Ishikawa (cell line): ENCODE data around the gene HOXA2.

Source experiments
- CEBPB ChIP-seq: IDR thresholded peaks from 2 replicates; pipeline ENCODE4 v1.6.1; 2012
- CREB1 ChIP-seq: IDR thresholded peaks from 2 replicates; pipeline ENCODE4 v1.6.1; 2012; ENCODE audit warnings: low read depth
- EGR1 ChIP-seq: IDR thresholded peaks from 2 replicates; pipeline ENCODE4 v1.6.1; 2012
- EP300 ChIP-seq: IDR thresholded peaks from 2 replicates; pipeline ENCODE4 v1.6.1; 2012; ENCODE audit warnings: borderline replicate concordance
- FOXM1 ChIP-seq: IDR thresholded peaks from 2 replicates; pipeline ENCODE4 v1.6.1; 2012; ENCODE audit warnings: low read depth, borderline replicate concordance
- NFIC ChIP-seq: IDR thresholded peaks from 2 replicates; pipeline ENCODE4 v1.6.1; 2012
- RAD21 ChIP-seq: IDR thresholded peaks from 2 replicates; pipeline ENCODE4 v1.6.1; 2012; ENCODE audit warnings: low read depth
- TAF1 ChIP-seq: IDR thresholded peaks from 2 replicates; pipeline ENCODE4 v1.6.1; 2012; ENCODE audit warnings: low read depth, mild to moderate bottlenecking
- TCF12 ChIP-seq: IDR thresholded peaks from 2 replicates; pipeline ENCODE4 v1.6.1; 2012; ENCODE audit warnings: low read depth
- TEAD4 ChIP-seq: IDR thresholded peaks from 2 replicates; pipeline ENCODE4 v1.6.1; 2012
- YY1 ChIP-seq: IDR thresholded peaks from 2 replicates; pipeline ENCODE4 v1.6.1; 2012; ENCODE audit warnings: low read depth
- ZBTB7A ChIP-seq: IDR thresholded peaks from 2 replicates; pipeline ENCODE4 v1.6.1; 2012; ENCODE audit warnings: low read depth
- TF ChIP-seq, protein P1 (sequence below): IDR thresholded peaks from 2 replicates; pipeline ENCODE4 v1.6.1; 2012
- TF ChIP-seq, protein P2 (sequence below): IDR thresholded peaks from 2 replicates; pipeline ENCODE4 v1.6.1; 2012
- TF ChIP-seq, protein P3 (sequence below): IDR thresholded peaks from 2 replicates; pipeline ENCODE4 v1.6.1; 2012; ENCODE audit warnings: low read depth, mild to moderate bottlenecking

Gene HOXA2

GRCh38 chr7:27122077-27122910, 19.8 kb upstream of the HOXA2 start:
- TF ChIP-seq TEAD4 (no peak), TCF12 (no peak), TAF1 (no peak), FOXM1 (no peak), YY1 (no peak), CEBPB (no peak), NFIC (no peak), EGR1 (no peak), CREB1 (no peak), EP300 (no peak)
- TF ChIP-seq, protein P1, sequence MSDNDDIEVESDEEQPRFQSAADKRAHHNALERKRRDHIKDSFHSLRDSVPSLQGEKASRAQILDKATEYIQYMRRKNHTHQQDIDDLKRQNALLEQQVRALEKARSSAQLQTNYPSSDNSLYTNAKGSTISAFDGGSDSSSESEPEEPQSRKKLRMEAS = no peak
- TF ChIP-seq, protein P2, sequence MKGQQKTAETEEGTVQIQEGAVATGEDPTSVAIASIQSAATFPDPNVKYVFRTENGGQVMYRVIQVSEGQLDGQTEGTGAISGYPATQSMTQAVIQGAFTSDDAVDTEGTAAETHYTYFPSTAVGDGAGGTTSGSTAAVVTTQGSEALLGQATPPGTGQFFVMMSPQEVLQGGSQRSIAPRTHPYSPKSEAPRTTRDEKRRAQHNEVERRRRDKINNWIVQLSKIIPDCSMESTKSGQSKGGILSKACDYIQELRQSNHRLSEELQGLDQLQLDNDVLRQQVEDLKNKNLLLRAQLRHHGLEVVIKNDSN = no peak

DNA sequence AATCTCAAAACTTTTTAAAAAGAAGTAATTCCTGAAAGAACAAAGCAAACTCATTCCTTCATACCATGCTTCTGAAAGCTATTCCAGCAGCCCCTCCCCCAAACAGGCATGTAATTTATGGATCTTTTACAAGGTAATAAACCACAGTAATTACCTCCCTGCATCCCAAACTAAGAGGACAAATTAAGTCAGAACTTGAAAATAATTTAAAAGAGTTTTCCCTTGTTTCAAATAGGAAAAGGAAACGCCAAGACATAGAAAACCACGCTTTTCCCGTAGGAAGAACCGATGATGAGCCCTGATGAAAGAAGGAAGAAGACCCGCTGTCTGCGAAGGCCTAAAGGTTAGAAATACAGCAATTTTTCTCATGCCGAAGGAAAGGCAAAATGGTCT, 19.2 kb upstream of the HOXA2 start:
- TF ChIP-seq CREB1 (no peak), YY1 (no peak), EP300 (no peak), TCF12 (no peak), RAD21 (no peak), FOXM1 (no peak), TAF1 (no peak), CEBPB (no peak), NFIC (no peak), EGR1 (no peak), TEAD4 (no peak), ZBTB7A (no peak)
- TF ChIP-seq, protein P2 = no peak
- TF ChIP-seq, protein P1 = no peak
- TF ChIP-seq, protein P3, sequence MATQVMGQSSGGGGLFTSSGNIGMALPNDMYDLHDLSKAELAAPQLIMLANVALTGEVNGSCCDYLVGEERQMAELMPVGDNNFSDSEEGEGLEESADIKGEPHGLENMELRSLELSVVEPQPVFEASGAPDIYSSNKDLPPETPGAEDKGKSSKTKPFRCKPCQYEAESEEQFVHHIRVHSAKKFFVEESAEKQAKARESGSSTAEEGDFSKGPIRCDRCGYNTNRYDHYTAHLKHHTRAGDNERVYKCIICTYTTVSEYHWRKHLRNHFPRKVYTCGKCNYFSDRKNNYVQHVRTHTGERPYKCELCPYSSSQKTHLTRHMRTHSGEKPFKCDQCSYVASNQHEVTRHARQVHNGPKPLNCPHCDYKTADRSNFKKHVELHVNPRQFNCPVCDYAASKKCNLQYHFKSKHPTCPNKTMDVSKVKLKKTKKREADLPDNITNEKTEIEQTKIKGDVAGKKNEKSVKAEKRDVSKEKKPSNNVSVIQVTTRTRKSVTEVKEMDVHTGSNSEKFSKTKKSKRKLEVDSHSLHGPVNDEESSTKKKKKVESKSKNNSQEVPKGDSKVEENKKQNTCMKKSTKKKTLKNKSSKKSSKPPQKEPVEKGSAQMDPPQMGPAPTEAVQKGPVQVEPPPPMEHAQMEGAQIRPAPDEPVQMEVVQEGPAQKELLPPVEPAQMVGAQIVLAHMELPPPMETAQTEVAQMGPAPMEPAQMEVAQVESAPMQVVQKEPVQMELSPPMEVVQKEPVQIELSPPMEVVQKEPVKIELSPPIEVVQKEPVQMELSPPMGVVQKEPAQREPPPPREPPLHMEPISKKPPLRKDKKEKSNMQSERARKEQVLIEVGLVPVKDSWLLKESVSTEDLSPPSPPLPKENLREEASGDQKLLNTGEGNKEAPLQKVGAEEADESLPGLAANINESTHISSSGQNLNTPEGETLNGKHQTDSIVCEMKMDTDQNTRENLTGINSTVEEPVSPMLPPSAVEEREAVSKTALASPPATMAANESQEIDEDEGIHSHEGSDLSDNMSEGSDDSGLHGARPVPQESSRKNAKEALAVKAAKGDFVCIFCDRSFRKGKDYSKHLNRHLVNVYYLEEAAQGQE = no peak

DNA sequence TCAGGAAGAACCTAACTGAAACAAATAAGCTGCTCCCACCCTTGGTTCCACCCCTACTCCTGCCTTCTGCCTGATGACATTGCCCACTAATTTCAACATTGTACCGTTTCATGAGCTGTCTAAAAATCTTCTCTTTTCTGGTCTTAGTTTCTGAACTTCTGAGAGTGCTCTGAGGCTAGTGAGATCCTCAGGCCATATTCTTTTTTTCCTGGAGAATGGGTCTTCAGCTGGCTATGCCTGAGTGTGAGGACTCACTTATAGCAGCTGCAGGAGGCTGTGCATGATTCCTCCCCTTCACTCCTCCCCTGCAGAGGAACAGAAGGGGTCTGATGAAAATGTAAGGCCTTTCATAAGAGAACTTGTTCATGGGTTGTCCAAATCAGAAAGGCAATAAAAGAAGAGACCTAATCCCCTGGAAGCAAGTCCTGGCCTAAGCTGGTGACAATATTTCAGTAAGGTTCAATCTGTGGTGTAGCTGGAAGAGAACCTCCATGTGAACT, 17.0 kb upstream of the HOXA2 start:
- no peak for TF ChIP-seq FOXM1
- no peak for TF ChIP-seq RAD21
- TF ChIP-seq, protein P1 = no peak
- TF ChIP-seq YY1 = no peak
- TF ChIP-seq, protein P3 = no peak

- TF ChIP-seq, protein P1 = no peak
- TF ChIP-seq YY1 (no peak), RAD21 (no peak), TEAD4 (no peak), FOXM1 (no peak), EP300 (no peak), TAF1 (no peak), CEBPB (no peak), ZBTB7A (no peak), EGR1 (no peak)
- TF ChIP-seq, protein P2 = no peak
Measured at GRCh38 chr7:27118580-27118979, 16.1 kb upstream of the HOXA2 start.

DNA sequence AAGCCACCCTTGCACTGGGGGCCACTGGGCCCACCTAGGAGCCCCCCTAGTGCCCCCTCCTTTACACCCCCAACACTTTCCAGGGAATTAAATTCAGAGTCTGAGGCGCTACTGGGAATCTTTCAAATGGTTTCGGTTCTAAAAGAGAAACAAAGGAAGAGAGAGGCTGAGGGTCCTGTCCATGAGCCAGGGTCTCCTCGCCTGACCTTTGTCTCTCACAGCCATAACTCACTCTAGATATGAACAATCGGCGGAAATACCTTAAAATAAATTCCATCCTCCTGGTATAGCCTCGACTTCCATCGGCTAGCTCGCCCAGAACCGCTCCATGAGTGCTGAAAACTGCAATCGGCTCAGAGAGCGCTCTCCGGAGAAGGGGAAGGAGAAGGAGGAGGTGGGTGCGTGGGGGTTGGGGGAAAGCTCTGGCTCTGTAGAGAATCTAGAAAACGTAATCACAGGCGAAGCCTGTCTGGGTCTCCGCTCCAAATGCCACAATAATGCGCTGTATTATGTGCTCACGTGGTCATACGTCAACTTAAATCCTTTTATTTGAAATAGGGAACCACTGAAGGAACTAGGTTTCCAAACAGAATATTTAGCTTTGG, 15.5 kb upstream of the HOXA2 start:
- TF ChIP-seq FOXM1 (no peak), TAF1 (no peak), YY1 (no peak), RAD21 (no peak), CREB1 (no peak), ZBTB7A (no peak), CEBPB (no peak), NFIC (no peak)
